Measurements from ENCODE around the gene RNF157. TPM values are rescaled to one million over a fixed set of nuclear protein-coding genes. Genes with fewer than 3 reads are reported as not detected.
A peak's percentile ranks its signal among the peaks of the same experiment; 100 is the strongest.

The RNF157 gene
- total RNA-seq, 1 experiment from 2014 or later: 29.3 TPM

DNA sequence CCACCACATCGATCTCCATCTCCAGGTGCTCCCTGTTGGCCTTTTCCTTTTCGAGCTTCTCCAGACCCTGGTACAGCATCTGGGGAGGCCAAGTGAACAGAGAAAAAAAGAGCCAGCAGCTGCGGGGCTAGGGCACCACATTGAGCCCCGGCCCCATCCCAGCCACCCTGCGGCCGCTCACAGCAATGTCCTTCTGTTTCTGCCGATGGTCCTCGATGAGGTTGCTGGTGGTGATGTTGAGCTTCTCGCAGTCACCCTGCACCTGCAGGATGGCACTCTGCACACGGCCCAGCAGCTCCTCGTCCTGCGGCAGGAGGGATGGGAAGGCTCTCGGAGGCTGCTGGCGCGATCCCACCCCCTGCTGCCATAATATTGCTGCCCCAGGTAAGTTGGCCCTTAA lies 40.4 kb upstream of the RNF157 start:
- Mint-ChIP-seq H3K9me3 (ENCODE audit: unreplicated experiment) (no peaks in the 10 kb centered on the region), H3K27ac (ENCODE audit: unreplicated experiment) (no peak overlapping the region), H3K4me1 (ENCODE audit: low read depth, unreplicated experiment) (peaks cover 5% of the 10 kb centered on the region), H3K36me3 (ENCODE audit: insufficient read depth, unreplicated experiment) (no peaks in the 10 kb centered on the region), H3K4me3 (ENCODE audit: unreplicated experiment) (no peak overlapping the region), H3K27me3 (ENCODE audit: insufficient read depth, unreplicated experiment) (no peaks in the 10 kb centered on the region)
- no peaks in the 10 kb centered on the region for H3K36me3 ChIP-seq (ENCODE audit: control insufficient read depth, insufficient read depth, low read length)
- peaks cover 16% of the 10 kb centered on the region for H3K4me1 ChIP-seq
- TF ChIP-seq, protein P1, sequence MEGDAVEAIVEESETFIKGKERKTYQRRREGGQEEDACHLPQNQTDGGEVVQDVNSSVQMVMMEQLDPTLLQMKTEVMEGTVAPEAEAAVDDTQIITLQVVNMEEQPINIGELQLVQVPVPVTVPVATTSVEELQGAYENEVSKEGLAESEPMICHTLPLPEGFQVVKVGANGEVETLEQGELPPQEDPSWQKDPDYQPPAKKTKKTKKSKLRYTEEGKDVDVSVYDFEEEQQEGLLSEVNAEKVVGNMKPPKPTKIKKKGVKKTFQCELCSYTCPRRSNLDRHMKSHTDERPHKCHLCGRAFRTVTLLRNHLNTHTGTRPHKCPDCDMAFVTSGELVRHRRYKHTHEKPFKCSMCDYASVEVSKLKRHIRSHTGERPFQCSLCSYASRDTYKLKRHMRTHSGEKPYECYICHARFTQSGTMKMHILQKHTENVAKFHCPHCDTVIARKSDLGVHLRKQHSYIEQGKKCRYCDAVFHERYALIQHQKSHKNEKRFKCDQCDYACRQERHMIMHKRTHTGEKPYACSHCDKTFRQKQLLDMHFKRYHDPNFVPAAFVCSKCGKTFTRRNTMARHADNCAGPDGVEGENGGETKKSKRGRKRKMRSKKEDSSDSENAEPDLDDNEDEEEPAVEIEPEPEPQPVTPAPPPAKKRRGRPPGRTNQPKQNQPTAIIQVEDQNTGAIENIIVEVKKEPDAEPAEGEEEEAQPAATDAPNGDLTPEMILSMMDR (IDR thresholded peaks at IDR 0.05; ENCODE audit: insufficient read depth in 1 of 2, low read depth in 1 of 2, low read length in 1 of 2, severe bottlenecking in 1 of 2, unreplicated experiment in 1 of 2): no peak
- no TSS peak for BruUV-seq (replicated peaks)
- no peaks in the 10 kb centered on the region for H3K9me3 ChIP-seq
- intact Hi-C loops (cut with micrococcal nuclease; ENCODE audit: unreplicated experiment): no loop called here
- CTCF ChIA-PET: interaction anchor here (0.7 to 2.7 kb wide), 11 partner anchors 11 to 266 kb away, joined by 3 to 22 read pairs (median 6); partner anchors contain the start of genes PRPSAP1 and UBALD2
- no peak overlapping the region for H3K4me3 ChIP-seq (ENCODE audit: low read depth, low read length)
- POLR2A ChIA-PET: no interaction called here
- no peaks in the 10 kb centered on the region for H3K27me3 ChIP-seq (replicated peaks; ENCODE audit: control insufficient read depth, insufficient read depth, low read length)
- DNase-seq: no peak

DNA sequence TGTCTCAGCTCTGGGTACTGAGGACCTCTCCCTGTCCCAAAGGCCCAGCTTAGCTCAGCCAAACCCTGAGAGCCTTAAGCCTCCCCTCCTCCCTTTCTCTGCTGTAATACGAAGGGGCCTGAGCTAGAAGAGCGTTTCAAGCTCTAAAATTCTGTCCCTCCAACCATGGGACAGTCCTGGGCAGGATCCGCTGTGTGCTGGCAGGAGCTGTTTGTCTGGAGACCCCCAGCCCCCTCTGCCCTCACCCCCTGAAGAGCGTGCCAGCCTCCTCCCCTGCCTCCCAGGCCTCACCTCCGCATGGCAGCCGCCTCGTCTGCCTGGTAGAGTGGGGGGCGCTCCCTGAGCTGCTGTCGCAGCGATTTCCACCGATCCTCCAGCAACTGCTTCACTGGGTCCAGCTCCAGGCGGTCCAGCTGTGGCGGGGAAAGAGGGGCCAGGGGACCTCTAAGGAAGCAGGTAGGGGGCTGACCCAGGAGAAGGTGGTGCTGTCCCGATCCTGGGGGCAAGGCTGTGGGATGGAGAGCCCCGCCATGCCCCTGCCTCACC lies 39.5 kb upstream of the RNF157 start:
- Histone ChIP-seq H3K27me3 (replicated peaks; ENCODE audit: control insufficient read depth, insufficient read depth, low read length) (no peaks in the 10 kb centered on the region), H3K4me1 (peaks cover 16% of the 10 kb centered on the region), H3K9me3 (no peaks in the 10 kb centered on the region), H3K36me3 (ENCODE audit: control insufficient read depth, insufficient read depth, low read length) (no peaks in the 10 kb centered on the region), H3K4me3 (ENCODE audit: low read depth, low read length) (no peak overlapping the region)
- H3K27me3 Mint-ChIP-seq (ENCODE audit: insufficient read depth, unreplicated experiment): no peaks in the 10 kb centered on the region
- no peak overlapping the region for H3K27ac Mint-ChIP-seq (ENCODE audit: unreplicated experiment)
- DNase-seq: no peak
- ChIA-PET CTCF (interaction anchor here (0.5 to 2.7 kb wide), 47 partner anchors 8 to 1678 kb away, joined by 3 to 27 read pairs (median 5); partner anchors contain the start of genes FOXJ1, PRPSAP1, RNF157 and UBALD2), POLR2A (interaction anchor here (0.6 kb wide), 1 partner anchor 8 kb away, joined by 3 read pairs; no protein-coding TSS in a partner anchor)
- no peaks in the 10 kb centered on the region for H3K9me3 Mint-ChIP-seq (ENCODE audit: unreplicated experiment)
- H3K36me3 Mint-ChIP-seq (ENCODE audit: insufficient read depth, unreplicated experiment): no peaks in the 10 kb centered on the region
- BruUV-seq (replicated peaks): no TSS peak
- H3K4me1 Mint-ChIP-seq (ENCODE audit: low read depth, unreplicated experiment): peaks cover 5% of the 10 kb centered on the region
- TF ChIP-seq, protein P1 (IDR thresholded peaks at IDR 0.05; ENCODE audit: insufficient read depth in 1 of 2, low read depth in 1 of 2, low read length in 1 of 2, severe bottlenecking in 1 of 2, unreplicated experiment in 1 of 2): no peak
- intact Hi-C loops (cut with micrococcal nuclease; ENCODE audit: unreplicated experiment): loop anchor here (2.0 to 5.0 kb wide), 3 partner anchors 31 to 268 kb away; no protein-coding TSS in a partner anchor
- no peak overlapping the region for H3K4me3 Mint-ChIP-seq (ENCODE audit: unreplicated experiment)

DNA sequence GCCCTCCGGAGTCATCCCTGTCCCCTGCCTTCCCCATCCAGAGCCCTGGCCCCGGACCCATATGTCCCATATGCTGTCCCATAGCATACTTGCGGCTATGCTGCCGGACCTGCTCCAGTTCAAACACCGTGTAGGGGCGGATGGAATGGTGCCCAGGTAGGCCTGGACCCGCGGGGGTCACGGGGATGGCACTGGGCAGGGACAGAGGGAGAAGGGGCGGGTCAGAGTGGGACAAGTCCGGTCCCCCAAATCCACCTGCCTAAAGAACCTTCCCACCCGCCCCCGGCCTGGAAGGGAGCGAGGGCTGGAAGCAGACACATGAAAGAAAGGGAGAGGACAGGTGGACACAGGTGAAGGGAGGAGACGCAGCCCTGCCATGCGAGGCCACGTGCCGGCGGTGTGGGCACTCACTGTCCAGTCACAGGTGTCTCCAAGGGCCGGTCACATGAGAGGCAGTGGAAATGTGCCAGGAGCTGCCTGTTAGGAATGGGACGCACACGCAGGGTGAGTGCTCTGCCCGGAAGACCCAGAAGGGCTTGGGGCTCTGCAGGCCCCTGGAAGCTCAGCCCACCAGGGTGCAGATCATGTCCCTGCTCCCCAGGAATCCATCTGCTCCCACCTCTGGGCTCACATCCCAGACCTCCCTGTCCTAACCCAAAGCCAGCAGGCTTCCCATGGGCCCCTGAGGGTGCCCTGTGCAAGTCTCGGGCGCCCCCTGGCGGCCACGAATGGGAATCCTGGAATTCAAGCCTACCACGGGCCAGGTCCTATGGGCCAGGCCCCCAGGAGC lies 38.9 kb upstream of the RNF157 start:
- no peaks in the 10 kb centered on the region for H3K9me3 ChIP-seq
- BruUV-seq (replicated peaks): no TSS peak
- ChIA-PET CTCF (interaction anchor here (0.5 to 2.7 kb wide), 45 partner anchors 9 to 1679 kb away, joined by 3 to 27 read pairs (median 5); partner anchors contain the start of genes FOXJ1, PRPSAP1, RNF157 and UBALD2), POLR2A (interaction anchor here (0.6 kb wide), 2 partner anchors 9 to 272 kb away, joined by 3 read pairs; no protein-coding TSS in a partner anchor)
- Mint-ChIP-seq H3K4me3 (ENCODE audit: unreplicated experiment) (no peak overlapping the region), H3K4me1 (ENCODE audit: low read depth, unreplicated experiment) (peaks cover 5% of the 10 kb centered on the region), H3K9me3 (ENCODE audit: unreplicated experiment) (no peaks in the 10 kb centered on the region), H3K27me3 (ENCODE audit: insufficient read depth, unreplicated experiment) (no peaks in the 10 kb centered on the region), H3K27ac (ENCODE audit: unreplicated experiment) (no peak overlapping the region), H3K36me3 (ENCODE audit: insufficient read depth, unreplicated experiment) (peaks cover 2% of the 10 kb centered on the region)
- DNase-seq: peak; percentile 87 to 94
- TF ChIP-seq, protein P1 (IDR thresholded peaks at IDR 0.05; ENCODE audit: insufficient read depth in 1 of 2, low read depth in 1 of 2, low read length in 1 of 2, severe bottlenecking in 1 of 2, unreplicated experiment in 1 of 2): peak; percentile 98
- H3K36me3 ChIP-seq (ENCODE audit: control insufficient read depth, insufficient read depth, low read length): no peaks in the 10 kb centered on the region
- H3K4me1 ChIP-seq: peaks cover 16% of the 10 kb centered on the region
- intact Hi-C loops (cut with micrococcal nuclease; ENCODE audit: unreplicated experiment): loop anchor here (2.0 to 5.0 kb wide), 3 partner anchors 30 to 267 kb away; no protein-coding TSS in a partner anchor
- no peak overlapping the region for H3K4me3 ChIP-seq (ENCODE audit: low read depth, low read length)
- H3K27me3 ChIP-seq (replicated peaks; ENCODE audit: control insufficient read depth, insufficient read depth, low read length): no peaks in the 10 kb centered on the region

Measured in Caco-2 (cell line).